HEK293T (cell line): ENCODE data around the gene USP10.

Experiments used
- ARNT ChIP-seq: fragments of 450-650 bp; IDR thresholded peaks from 2 replicates; pipeline ENCODE4 v1.6.1; 2017; ENCODE audit warnings: mild to moderate bottlenecking
- FOXK2 ChIP-seq: fragments of 450-650 bp; IDR thresholded peaks from 2 replicates; pipeline ENCODE4 v1.6.1; 2016; ENCODE audit warnings: mild to moderate bottlenecking
- FOXM1 ChIP-seq: fragments of 450-650 bp; IDR thresholded peaks from 2 replicates; pipeline ENCODE4 v1.6.1; 2017; ENCODE audit warnings: mild to moderate bottlenecking, borderline replicate concordance
- LEF1 ChIP-seq: fragments of 450-650 bp; IDR thresholded peaks from 2 replicates; pipeline ENCODE4 v1.6.1; 2017; ENCODE audit warnings: mild to moderate bottlenecking, borderline replicate concordance
- NFRKB ChIP-seq: fragments of 450-650 bp; IDR thresholded peaks from 2 replicates; pipeline ENCODE4 v1.6.1; 2016; ENCODE audit warnings: mild to moderate bottlenecking, moderate library complexity
- SP1 ChIP-seq: fragments of 450-650 bp; IDR thresholded peaks from 2 replicates; pipeline ENCODE4 v1.6.1; 2017

GRCh38 chr16:84715424-84715823 lies 15.6 kb downstream of the USP10 start:
- TF ChIP-seq SP1 (no peak), NFRKB (no peak), ARNT (no peak), FOXK2 (no peak), LEF1 (no peak), FOXM1 (no peak)
